OCI-LY3 (cell line): Measurements from ENCODE around the gene SYCE1.

Experiments used
- EZH2phosphoT487 ChIP-seq: fragments of 200-600 bp; shearing (Covaris generic); IDR thresholded peaks from 2 replicates; pipeline ENCODE4 v1.6.1; 2018; ENCODE audit warnings: antibody characterized with exemption, mixed run types, low read depth
- TF ChIP-seq, protein P1 (sequence below): fragments of 200-600, 300-600 bp; sonication (generic); IDR thresholded peaks from 2 replicates; pipeline ENCODE4 v1.5.1; 2014; ENCODE audit warnings: antibody characterized with exemption, low read length, low read depth

DNA sequence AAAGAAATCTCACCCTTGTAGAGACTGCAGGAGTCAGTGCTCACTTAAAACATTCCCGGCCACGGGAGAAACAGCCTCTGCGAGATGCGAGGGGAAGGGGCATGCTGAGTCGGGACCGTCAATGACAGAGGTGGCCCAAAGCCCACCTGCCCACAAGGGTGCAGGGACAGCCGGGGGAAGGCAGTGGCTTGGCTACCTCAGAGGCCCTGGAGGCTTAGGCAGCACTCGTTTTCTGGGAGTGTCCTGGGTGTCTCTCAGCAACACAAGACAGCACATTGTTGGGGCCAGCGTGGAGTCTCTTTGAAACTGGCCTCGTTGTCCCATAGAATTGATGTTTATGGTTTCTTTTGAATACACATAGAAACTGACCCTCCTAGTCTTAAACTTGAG, 25.6 kb upstream of the SYCE1 start:
- TF ChIP-seq, protein P1, sequence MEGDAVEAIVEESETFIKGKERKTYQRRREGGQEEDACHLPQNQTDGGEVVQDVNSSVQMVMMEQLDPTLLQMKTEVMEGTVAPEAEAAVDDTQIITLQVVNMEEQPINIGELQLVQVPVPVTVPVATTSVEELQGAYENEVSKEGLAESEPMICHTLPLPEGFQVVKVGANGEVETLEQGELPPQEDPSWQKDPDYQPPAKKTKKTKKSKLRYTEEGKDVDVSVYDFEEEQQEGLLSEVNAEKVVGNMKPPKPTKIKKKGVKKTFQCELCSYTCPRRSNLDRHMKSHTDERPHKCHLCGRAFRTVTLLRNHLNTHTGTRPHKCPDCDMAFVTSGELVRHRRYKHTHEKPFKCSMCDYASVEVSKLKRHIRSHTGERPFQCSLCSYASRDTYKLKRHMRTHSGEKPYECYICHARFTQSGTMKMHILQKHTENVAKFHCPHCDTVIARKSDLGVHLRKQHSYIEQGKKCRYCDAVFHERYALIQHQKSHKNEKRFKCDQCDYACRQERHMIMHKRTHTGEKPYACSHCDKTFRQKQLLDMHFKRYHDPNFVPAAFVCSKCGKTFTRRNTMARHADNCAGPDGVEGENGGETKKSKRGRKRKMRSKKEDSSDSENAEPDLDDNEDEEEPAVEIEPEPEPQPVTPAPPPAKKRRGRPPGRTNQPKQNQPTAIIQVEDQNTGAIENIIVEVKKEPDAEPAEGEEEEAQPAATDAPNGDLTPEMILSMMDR = no peak
- no peak for TF ChIP-seq EZH2phosphoT487
